Activated CD4-positive, alpha-beta T cell treated with anti-CD3 and anti-CD28 coated beads for 36 hours (primary cell): ENCODE results near the gene PPP2R2B. TPM values are rescaled to one million over a fixed set of nuclear protein-coding genes. Genes with fewer than 3 reads are reported as not detected.

ENCODE experiments used
- ATAC-seq: fragments of 200-7000 bp; cut with Tn5 transposase; one replicate; pipeline ENCODE4 v1.10.0; 2021; ENCODE audit warnings: mild to moderate bottlenecking, moderate library complexity
- CTCF ChIA-PET: fragments of 350-600 bp; sonication (Branson Sonifier 250); formaldehyde crosslinking; loops from one replicate; lab custom pipeline; 2021; ENCODE audit warnings: antibody characterized with exemption; lab: Charles Lee
- POLR2A ChIA-PET: fragments of 350-600 bp; sonication (Branson Sonifier 250); formaldehyde crosslinking; loops from one replicate; lab custom pipeline; 2021; ENCODE audit warnings: antibody characterized with exemption, inconsistent platforms; lab: Charles Lee
- DNase-seq: peaks from one replicate; pipeline ENCODE4 v3.0.0-alpha.2; 2020
- H3K27ac Mint-ChIP-seq: one replicate; pipeline ENCODE4 v1.8.0; 2021; ENCODE audit warnings: mixed read lengths
- H3K27me3 Mint-ChIP-seq: one replicate; pipeline ENCODE4 v1.8.0; 2021; ENCODE audit warnings: mixed read lengths
- H3K36me3 Mint-ChIP-seq: one replicate; pipeline ENCODE4 v1.8.0; 2021; ENCODE audit warnings: low read depth, mixed read lengths
- H3K4me1 Mint-ChIP-seq: one replicate; pipeline ENCODE4 v1.8.0; 2021; ENCODE audit warnings: mixed read lengths
- H3K4me3 Mint-ChIP-seq: one replicate; pipeline ENCODE4 v1.8.0; 2021; ENCODE audit warnings: mild to moderate bottlenecking, moderate library complexity, mixed read lengths
- H3K9me3 Mint-ChIP-seq: one replicate; pipeline ENCODE4 v1.8.0; 2021; ENCODE audit warnings: low read depth, mixed read lengths
- intact Hi-C, 2 experiments: fragments of 100-400 bp; cut with DNase I in 1 of 2; cut with micrococcal nuclease in 1 of 2; formaldehyde crosslinking; loops; one replicate each; pipeline versions ENCODE4 v1.14.2 to v1.15.1; 2022 to 2024; cut with DNase I, micrococcal nuclease
- total RNA-seq, 2 experiments: library from RNA; stranded (reverse); gene quantifications; one replicate each; pipeline ENCODE4 v1.2.3, GENCODE V29; 2021

The PPP2R2B gene
- total RNA-seq, 2 experiments from 2014 or later, result 0.40 to 0.85 TPM

- ChIA-PET CTCF (interaction anchor here (0.7 to 7.6 kb wide), 24 partner anchors 9 to 1111 kb away, joined by 3 to 68 read pairs (median 3); partner anchors contain the start of gene GPR151), POLR2A (no interaction called here)
- Mint-ChIP-seq H3K36me3 (no peaks in the 10 kb centered on the region), H3K27ac (no peak overlapping the region), H3K27me3 (no peaks in the 10 kb centered on the region), H3K4me1 (peaks cover 3% of the 10 kb centered on the region), H3K4me3 (no peak overlapping the region), H3K9me3 (no peaks in the 10 kb centered on the region)
- intact Hi-C loops, result loop anchor here (1.0 to 10.0 kb wide), 3 partner anchors 131 to 656 kb away; no protein-coding TSS in a partner anchor
- ATAC-seq, result peak; percentile 98
- peak; percentile 88 for DNase-seq
Measured at GRCh38 chr5:146533260-146533857, 345.2 kb downstream of the PPP2R2B start.
